Endothelial cell of umbilical vein (primary cell): ENCODE data around the gene GALNT9. TPM values are rescaled to one million over a fixed set of nuclear protein-coding genes. Genes with fewer than 3 reads are reported as not detected.

Experiments
- BruUV-seq: library from RNA; stranded (reverse); fragments of 400-500 nt; replicated peaks from 2 replicates; lab custom pipeline; 2021; lab: Mats Ljungman, UMichigan
- CTCF ChIA-PET: fragments of 300-600, 350-600 bp; sonication (Branson Sonifier 250); formaldehyde crosslinking; loops from one replicate; lab custom pipeline; 2021; ENCODE audit warnings: antibody characterized with exemption, inconsistent platforms; lab: Charles Lee
- POLR2A ChIA-PET: fragments of 300-600, 350-600 bp; sonication (Branson Sonifier 250); formaldehyde crosslinking; loops from one replicate; lab custom pipeline; 2021; ENCODE audit warnings: antibody characterized with exemption, inconsistent platforms; lab: Charles Lee
- DNase-seq: peaks from one replicate; pipeline ENCODE4 v3.0.0-alpha.2; 2011; ENCODE audit warnings: low read depth, low spot score
- FAIRE-seq: peaks from 2 replicates; lab custom pipeline; 2011; peaks lifted over from hg19 to GRCh38; lab: Jason Lieb, UNC
- H2AFZ ChIP-seq: 2 replicates; pipeline ENCODE4 v1.6.0; 2012; ENCODE audit warnings: low read depth, low read length, control low read depth, inconsistent platforms
- H3K27ac ChIP-seq: 2 replicates; pipeline ENCODE4 v1.5.1; 2011; ENCODE audit warnings: low read depth, mild to moderate bottlenecking, control low read depth, low read length, moderate library complexity; ENCODE audit not compliant: insufficient read depth
- H3K27me3 ChIP-seq, 2 experiments: 2 replicates each; pipeline versions ENCODE4 v1.6.0 to v1.6.1; 2011; ENCODE audit warnings: low read length in 2 of 2, mixed read lengths in 1 of 2; ENCODE audit not compliant: control insufficient read depth in 2 of 2, insufficient read depth in 2 of 2
- H3K36me3 ChIP-seq, 2 experiments: 2 replicates in 1 of 2; 3 replicates in 1 of 2; pipeline ENCODE4 v1.5.1; 2011; ENCODE audit warnings: low read length in 2 of 2, mild to moderate bottlenecking in 1 of 2, moderate library complexity in 1 of 2; ENCODE audit not compliant: control insufficient read depth in 2 of 2, insufficient read depth in 2 of 2; ENCODE audit errors: extremely low read depth in 1 of 2
- H3K4me1 ChIP-seq: 3 replicates; pipeline ENCODE4 v1.5.1; 2011; ENCODE audit warnings: mild to moderate bottlenecking, low read length; ENCODE audit not compliant: control insufficient read depth, insufficient read depth; ENCODE audit errors: extremely low read depth
- H3K4me2 ChIP-seq: 2 replicates; pipeline ENCODE4 v1.6.1; 2011; ENCODE audit warnings: low read length, control low read depth, mixed read lengths; ENCODE audit not compliant: insufficient read depth
- H3K4me3 ChIP-seq, 3 experiments: fragments of 200-600 bp in 1 of 3; sonication (generic), shearing (Covaris generic) in 1 of 3; replicated peaks in 1 of 3; 2 replicates each; pipeline ENCODE4 v1.5.1; 2011 to 2016; ENCODE audit warnings: control low read depth in 3 of 3, low read length in 3 of 3, mild to moderate bottlenecking in 2 of 3, inconsistent platforms in 1 of 3, low read depth in 1 of 3, moderate library complexity in 1 of 3; ENCODE audit not compliant: insufficient read depth in 1 of 3
- H3K79me2 ChIP-seq: 2 replicates; pipeline ENCODE4 v1.6.0; 2012; ENCODE audit warnings: low read length, inconsistent platforms; ENCODE audit not compliant: control insufficient read depth, insufficient read depth
- H3K9ac ChIP-seq: replicated peaks from 2 replicates; pipeline ENCODE3; 2011; ENCODE audit warnings: low read length, control low read depth; ENCODE audit not compliant: insufficient read depth; ENCODE audit errors: extremely low read depth
- H3K9me1 ChIP-seq: replicated peaks from 3 replicates; pipeline ENCODE4 v1.6.0; 2011; ENCODE audit warnings: mild to moderate bottlenecking, low read length; ENCODE audit not compliant: control insufficient read depth, insufficient read depth; ENCODE audit errors: extremely low read depth
- H3K9me3 ChIP-seq: replicated peaks from 2 replicates; pipeline ENCODE4 v1.5.1; 2012; ENCODE audit warnings: low read length, inconsistent platforms; ENCODE audit not compliant: control insufficient read depth, insufficient read depth
- H4K20me1 ChIP-seq: replicated peaks from 2 replicates; pipeline ENCODE3; 2011; ENCODE audit warnings: mild to moderate bottlenecking, low read length; ENCODE audit not compliant: control insufficient read depth, insufficient read depth; ENCODE audit errors: extremely low read depth
- CTCF ChIP-seq, 2 donors: IDR thresholded peaks; 1 replicate in 1 of 2; 2 replicates in 1 of 2; pipeline ENCODE4 v1.5.1; 2011; ENCODE audit warnings: low read length in 2 of 2, mild to moderate bottlenecking in 2 of 2, moderate library complexity in 2 of 2, control low read depth in 1 of 2, inconsistent platforms in 1 of 2, low read depth in 1 of 2; ENCODE audit not compliant: insufficient read depth in 1 of 2; ENCODE audit errors: extremely low read depth in 1 of 2
- EZH2 ChIP-seq: IDR thresholded peaks from 2 replicates; pipeline ENCODE4 v1.6.1; 2012; ENCODE audit warnings: borderline replicate concordance, low read depth, mild to moderate bottlenecking, moderate library complexity, low read length, inconsistent platforms; ENCODE audit not compliant: severe bottlenecking
- FOS ChIP-seq: IDR thresholded peaks from 2 replicates; pipeline ENCODE4 v1.6.1; 2011; ENCODE audit warnings: mild to moderate bottlenecking, low read length, moderate library complexity, borderline replicate concordance; ENCODE audit not compliant: insufficient read depth
- GATA2 ChIP-seq: IDR thresholded peaks from 2 replicates; pipeline ENCODE4 v1.7.0; 2011; ENCODE audit warnings: low read depth, mild to moderate bottlenecking, moderate library complexity, mixed read lengths, low read length; ENCODE audit not compliant: insufficient read length, insufficient read depth
- JUN ChIP-seq: IDR thresholded peaks from 2 replicates; pipeline ENCODE4 v1.6.1; 2011; ENCODE audit warnings: borderline replicate concordance, low read depth; ENCODE audit not compliant: insufficient read length, insufficient read depth
- MAX ChIP-seq: IDR thresholded peaks from 2 replicates; pipeline ENCODE4 v1.6.1; 2011; ENCODE audit not compliant: insufficient read depth, insufficient read length
- MYC ChIP-seq: IDR thresholded peaks from one replicate; pipeline ENCODE4 v1.6.1; 2011; ENCODE audit warnings: mild to moderate bottlenecking, low read depth, low read length
- POLR2A ChIP-seq: IDR thresholded peaks from 2 replicates; pipeline ENCODE4 v1.6.1; 2012; ENCODE audit warnings: low read depth, mild to moderate bottlenecking, control low read depth, low read length
- POLR2AphosphoS5 ChIP-seq: IDR thresholded peaks from 2 replicates; pipeline ENCODE4 v1.6.1; 2012; ENCODE audit warnings: low read depth, mild to moderate bottlenecking, control low read depth, low read length, moderate library complexity; ENCODE audit not compliant: insufficient read depth
- dilution Hi-C: fragments of 300-500 bp; cut with MboI; formaldehyde crosslinking; loops from one replicate; pipeline ENCODE4 v1.15.0; 2019; ENCODE audit warnings: low sequenced_read_pairs; ENCODE audit not compliant: extremely low pct_ligation_motif_present
- intact Hi-C: fragments of 100-400 bp; cut with micrococcal nuclease; formaldehyde crosslinking; loops from one replicate; pipeline ENCODE4 v1.10.0; 2022
- polyA plus RNA-seq, 4 experiments: library from polyadenylated mRNA; depleted of rRNA in 3 of 4; stranded (reverse) in 3 of 4; unstranded in 1 of 4; fragments of >200 nt; gene quantifications; 2 replicates each; pipeline versions ENCODE4 v1.2.1 to v1.2.3, GENCODE V29; 2011 to 2012; ENCODE audit warnings: missing spikeins in 1 of 4
- total RNA-seq: library from RNA; stranded (reverse); gene quantifications from 2 replicates; pipeline ENCODE4 v1.2.3, GENCODE V29; 2021

Gene GALNT9
- total and polyA plus RNA-seq, 2 donors (not counting 3 experiments of a cell fraction or from before 2014, with no cell fraction given), result 0.14 to 0.73 TPM

GRCh38 chr12:132229926-132230325, 99.5 kb downstream of the GALNT9 start:
- CTCF ChIA-PET, result no interaction called here
- FAIRE-seq (no peak), DNase-seq (no peak)
- Histone ChIP-seq H4K20me1 (no peaks in the 10 kb centered on the region), H3K9ac (no peak overlapping the region), H3K4me3 (no peak overlapping the region), H2AFZ (no peak overlapping the region), H3K36me3 (no peaks in the 10 kb centered on the region), H3K4me2 (no peak overlapping the region), H3K4me1 (no peaks in the 10 kb centered on the region), H3K27ac (no peak overlapping the region), H3K9me1 (no peaks in the 10 kb centered on the region), H3K27me3 (no peaks in the 10 kb centered on the region), H3K79me2 (no peaks in the 10 kb centered on the region), H3K9me3 (no peaks in the 10 kb centered on the region)
- POLR2A ChIA-PET, result no interaction called here
- no TSS peak for BruUV-seq
- TF ChIP-seq POLR2AphosphoS5, result no peak
- no peak for TF ChIP-seq EZH2
- no peak for TF ChIP-seq POLR2A
- no peak for TF ChIP-seq MYC
- no peak for TF ChIP-seq MAX
- TF ChIP-seq CTCF (IDR thresholded peaks at IDR 0.05; ENCODE audit: extremely low read depth in 1 of 2, insufficient read depth in 1 of 2, low read depth in 1 of 2, low read length in 2 of 2), result no peak
- TF ChIP-seq JUN, result no peak
- no peak for TF ChIP-seq GATA2
- TF ChIP-seq FOS, result no peak
- intact Hi-C loops, result no loop called here
- dilution Hi-C loops, result no loop called here
